Measurements from ENCODE around the gene OXTR. TPM values are rescaled to one million over a fixed set of nuclear protein-coding genes. Genes with fewer than 3 reads are reported as not detected.
A peak's percentile ranks its signal among the peaks of the same experiment; 100 is the strongest.

The OXTR gene
- total and polyA plus RNA-seq, 12 donors, result 0.09 to 1.3 (median 0.31) TPM; not detected in 1

- Histone ChIP-seq H3K36me3 (replicated peaks in 1 of 2) (no peaks in the 10 kb centered on the region), H3K4me1 (replicated peaks in 1 of 2) (peaks cover 3 to 6% of the 10 kb centered on the region in 2 donors), H3K4me3 (no peak overlapping the region), H3K27ac (no peak overlapping the region), H3K27me3 (peaks cover 20% of the 10 kb centered on the region), H3K9me3 (replicated peaks in 1 of 3) (no peaks in the 10 kb centered on the region)
- intact Hi-C loops (cut with DNase I), result no loop called here
- TF ChIP-seq POLR2A (IDR thresholded peaks at IDR 0.05), result no peak
- TF ChIP-seq CTCF (IDR thresholded peaks at IDR 0.05), result no peak
- 90 to 94% (median 92%) methylated on average over 3 to 6 of the region's 6 CpGs for WGBS, 4 donors
- DNase-seq, result peak in 1 of 7 donors; percentile 27
Observed at GRCh38 chr3:8764528-8764927, 4.9 kb downstream of the OXTR start.

GRCh38 chr3:8762607-8763377 is 6.6 kb downstream of the OXTR start:
- H3K27ac ChIP-seq, result no peak overlapping the region
- peak in 1 of 7 donors; percentile 27 for DNase-seq
- intact Hi-C loops (cut with DNase I), result no loop called here
- no peak overlapping the region for H3K4me3 ChIP-seq
- TF ChIP-seq POLR2A (IDR thresholded peaks at IDR 0.05) (no peak), CTCF (IDR thresholded peaks at IDR 0.05) (no peak)
- H3K4me1 ChIP-seq (replicated peaks in 1 of 2), result no peaks in the 10 kb centered on the region
- no peaks in the 10 kb centered on the region for H3K36me3 ChIP-seq (replicated peaks in 1 of 2)
- 81 to 93% (median 87%) methylated on average over 9 to 11 of the region's 11 CpGs for WGBS, 4 donors
- peaks cover 5% of the 10 kb centered on the region for H3K27me3 ChIP-seq
- H3K9me3 ChIP-seq (replicated peaks in 1 of 3), result no peaks in the 10 kb centered on the region

- intact Hi-C loops (cut with DNase I), result no loop called here
- no peak overlapping the region for H3K4me3 ChIP-seq
- H3K4me1 ChIP-seq (replicated peaks in 1 of 2), result no peaks in the 10 kb centered on the region
- H3K27ac ChIP-seq, result no peak overlapping the region
- peak in 1 of 7 donors; percentile 21 for DNase-seq
- 73 to 85% (median 80%) methylated on average over 4 to 5 of the region's 5 CpGs for WGBS, 4 donors
- H3K9me3 ChIP-seq (replicated peaks in 1 of 3), result no peaks in the 10 kb centered on the region
- no peaks in the 10 kb centered on the region for H3K27me3 ChIP-seq
- H3K36me3 ChIP-seq (replicated peaks in 1 of 2), result no peaks in the 10 kb centered on the region
- TF ChIP-seq POLR2A (IDR thresholded peaks at IDR 0.05) (no peak), CTCF (IDR thresholded peaks at IDR 0.05) (no peak)
Observed at GRCh38 chr3:8761866-8762265, 7.5 kb downstream of the OXTR start.

GRCh38 chr3:8760506-8760905 is 8.9 kb downstream of the OXTR start:
- 76 to 92% (median 87%) methylated on average over 5 of the region's 5 CpGs for WGBS, 4 donors

More at GRCh38 chr3:8760506-8760905, 8.9 kb downstream of the OXTR start:
- intact Hi-C loops (cut with DNase I), result no loop called here
- Histone ChIP-seq H3K27me3 (no peaks in the 10 kb centered on the region), H3K27ac (no peak overlapping the region), H3K4me3 (no peak overlapping the region), H3K9me3 (replicated peaks in 1 of 3) (no peaks in the 10 kb centered on the region), H3K36me3 (replicated peaks in 1 of 2) (no peaks in the 10 kb centered on the region), H3K4me1 (replicated peaks in 1 of 2) (no peaks in the 10 kb centered on the region)
- TF ChIP-seq POLR2A (IDR thresholded peaks at IDR 0.05) (no peak), CTCF (IDR thresholded peaks at IDR 0.05) (no peak)
- peak in 1 of 7 donors; percentile 28 for DNase-seq
